PFSK-1 (cell line): ENCODE results near the gene SLX9.

ENCODE experiments used
- FOXP2 ChIP-seq: optimal IDR thresholded peaks from 2 replicates; pipeline ENCODE3; 2011; ENCODE audit warnings: borderline replicate concordance, control low read depth, inconsistent platforms; ENCODE audit not compliant: insufficient read depth; ENCODE audit errors: extremely low read length, extremely low read depth
- POLR2AphosphoS5 ChIP-seq: IDR thresholded peaks from 2 replicates; pipeline ENCODE4 v1.6.1; 2012; ENCODE audit warnings: low read depth, mild to moderate bottlenecking, control low read depth, low read length, moderate library complexity
- REST ChIP-seq, 2 experiments: IDR thresholded peaks; 2 replicates each; pipeline versions ENCODE4 v1.6.1 to v1.8.0; 2011 to 2012; ENCODE audit warnings: low read depth in 2 of 2, low read length in 2 of 2, control low read depth in 1 of 2, inconsistent platforms in 1 of 2, mild to moderate bottlenecking in 1 of 2, moderate library complexity in 1 of 2; ENCODE audit not compliant: insufficient read depth in 1 of 2
- SIN3A ChIP-seq: IDR thresholded peaks from 2 replicates; pipeline ENCODE4 v1.6.1; 2012; ENCODE audit warnings: mild to moderate bottlenecking, low read length, moderate library complexity, borderline replicate concordance; ENCODE audit not compliant: insufficient read depth
- TAF1 ChIP-seq: IDR thresholded peaks from 2 replicates; pipeline ENCODE4 v1.6.1; 2012; ENCODE audit warnings: low read length, control low read depth, borderline replicate concordance; ENCODE audit not compliant: insufficient read depth

Gene SLX9

GRCh38 chr21:44925378-44925755 lies 14.5 kb upstream of the SLX9 start:
- TF ChIP-seq REST (IDR thresholded peaks at IDR 0.05; ENCODE audit: insufficient read depth in 1 of 2, low read depth in 2 of 2, low read length in 2 of 2), result no peak
- no peak for TF ChIP-seq FOXP2
- no peak for TF ChIP-seq TAF1
- no peak for TF ChIP-seq POLR2AphosphoS5
- TF ChIP-seq SIN3A, result no peak

GRCh38 chr21:44926331-44927101 lies 13.3 kb upstream of the SLX9 start:
- TF ChIP-seq TAF1, result no peak
- no peak for TF ChIP-seq REST (IDR thresholded peaks at IDR 0.05; ENCODE audit: insufficient read depth in 1 of 2, low read depth in 2 of 2, low read length in 2 of 2)
- no peak for TF ChIP-seq POLR2AphosphoS5
- no peak for TF ChIP-seq SIN3A
- no peak for TF ChIP-seq FOXP2

- no peak for TF ChIP-seq POLR2AphosphoS5
- TF ChIP-seq FOXP2, result no peak
- TF ChIP-seq SIN3A, result no peak
- TF ChIP-seq TAF1, result no peak
- TF ChIP-seq REST (IDR thresholded peaks at IDR 0.05; ENCODE audit: insufficient read depth in 1 of 2, low read depth in 2 of 2, low read length in 2 of 2), result no peak
These were observed 12.6 kb upstream of the SLX9 start for GRCh38 chr21:44927259-44927586.

GRCh38 chr21:44927587-44928461 lies 12.0 kb upstream of the SLX9 start:
- TF ChIP-seq POLR2AphosphoS5 (no peak), REST (IDR thresholded peaks at IDR 0.05; ENCODE audit: insufficient read depth in 1 of 2, low read depth in 2 of 2, low read length in 2 of 2) (no peak), FOXP2 (no peak), SIN3A (no peak), TAF1 (no peak)
